Brain microvascular endothelial cell (primary cell): ENCODE data around the gene FAM25G.
A peak's percentile ranks its signal among the peaks of the same experiment; 100 is the strongest.

Experiments used
- DNase-seq: peaks from one replicate; pipeline ENCODE4 v3.0.0-alpha.2; 2020
- H3K27ac ChIP-seq: fragments of 250-450 bp; sonication (Bioruptor Pico); 2 replicates; pipeline ENCODE4 v1.5.1; 2020; ENCODE audit warnings: mild to moderate bottlenecking, moderate library complexity
- H3K27me3 ChIP-seq: fragments of 250-450 bp; sonication (Bioruptor Pico); replicated peaks from 2 replicates; pipeline ENCODE4 v1.5.1; 2020; ENCODE audit warnings: mild to moderate bottlenecking
- H3K36me3 ChIP-seq: fragments of 250-450 bp; sonication (Bioruptor Pico); replicated peaks from 2 replicates; pipeline ENCODE4 v1.5.1; 2020; ENCODE audit warnings: mild to moderate bottlenecking
- H3K4me3 ChIP-seq: 2 replicates; pipeline ENCODE4 v1.5.1; 2011; ENCODE audit warnings: low read depth, mild to moderate bottlenecking, control low read depth, low read length, moderate library complexity
- in situ Hi-C: cut with HindIII; loops from 2 replicates; pipeline ENCODE4 v1.10.0; 2017; ENCODE audit warnings: low sequenced_read_pairs, low pct_ligation_motif_present
- TF ChIP-seq, protein P1 (sequence below): IDR thresholded peaks from 2 replicates; pipeline ENCODE4 v1.5.1; 2011; ENCODE audit warnings: low read depth, mild to moderate bottlenecking, moderate library complexity, low read length, control low read depth, inconsistent platforms; ENCODE audit errors: missing control alignments

FAM25G gene

DNA sequence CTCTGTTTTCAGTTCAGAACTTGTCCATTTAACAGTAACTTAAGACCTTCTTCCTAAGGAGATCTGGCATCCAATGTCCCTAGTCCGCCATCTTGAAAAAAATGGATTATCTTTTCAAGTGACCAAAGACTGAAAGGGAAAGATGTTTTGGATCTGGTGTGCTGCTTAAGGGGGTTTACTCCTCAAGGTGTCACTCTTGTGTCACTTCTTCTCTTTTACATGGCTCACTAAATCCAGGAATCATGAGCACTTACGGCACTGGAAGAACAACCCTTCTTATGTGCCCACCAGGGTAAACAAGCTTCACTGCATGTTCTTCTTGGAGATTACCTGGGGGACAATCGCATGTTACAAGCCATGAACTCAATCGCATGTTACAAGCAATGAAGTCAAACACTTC is 51.3 kb downstream of the FAM25G start:
- H3K27me3 ChIP-seq, result no peaks in the 10 kb centered on the region
- H3K27ac ChIP-seq, result no peak overlapping the region
- no peak overlapping the region for H3K4me3 ChIP-seq
- TF ChIP-seq, protein P1, sequence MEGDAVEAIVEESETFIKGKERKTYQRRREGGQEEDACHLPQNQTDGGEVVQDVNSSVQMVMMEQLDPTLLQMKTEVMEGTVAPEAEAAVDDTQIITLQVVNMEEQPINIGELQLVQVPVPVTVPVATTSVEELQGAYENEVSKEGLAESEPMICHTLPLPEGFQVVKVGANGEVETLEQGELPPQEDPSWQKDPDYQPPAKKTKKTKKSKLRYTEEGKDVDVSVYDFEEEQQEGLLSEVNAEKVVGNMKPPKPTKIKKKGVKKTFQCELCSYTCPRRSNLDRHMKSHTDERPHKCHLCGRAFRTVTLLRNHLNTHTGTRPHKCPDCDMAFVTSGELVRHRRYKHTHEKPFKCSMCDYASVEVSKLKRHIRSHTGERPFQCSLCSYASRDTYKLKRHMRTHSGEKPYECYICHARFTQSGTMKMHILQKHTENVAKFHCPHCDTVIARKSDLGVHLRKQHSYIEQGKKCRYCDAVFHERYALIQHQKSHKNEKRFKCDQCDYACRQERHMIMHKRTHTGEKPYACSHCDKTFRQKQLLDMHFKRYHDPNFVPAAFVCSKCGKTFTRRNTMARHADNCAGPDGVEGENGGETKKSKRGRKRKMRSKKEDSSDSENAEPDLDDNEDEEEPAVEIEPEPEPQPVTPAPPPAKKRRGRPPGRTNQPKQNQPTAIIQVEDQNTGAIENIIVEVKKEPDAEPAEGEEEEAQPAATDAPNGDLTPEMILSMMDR, result no peak
- in situ Hi-C loops, result no loop called here
- no peaks in the 10 kb centered on the region for H3K36me3 ChIP-seq
- DNase-seq, result no peak

DNA sequence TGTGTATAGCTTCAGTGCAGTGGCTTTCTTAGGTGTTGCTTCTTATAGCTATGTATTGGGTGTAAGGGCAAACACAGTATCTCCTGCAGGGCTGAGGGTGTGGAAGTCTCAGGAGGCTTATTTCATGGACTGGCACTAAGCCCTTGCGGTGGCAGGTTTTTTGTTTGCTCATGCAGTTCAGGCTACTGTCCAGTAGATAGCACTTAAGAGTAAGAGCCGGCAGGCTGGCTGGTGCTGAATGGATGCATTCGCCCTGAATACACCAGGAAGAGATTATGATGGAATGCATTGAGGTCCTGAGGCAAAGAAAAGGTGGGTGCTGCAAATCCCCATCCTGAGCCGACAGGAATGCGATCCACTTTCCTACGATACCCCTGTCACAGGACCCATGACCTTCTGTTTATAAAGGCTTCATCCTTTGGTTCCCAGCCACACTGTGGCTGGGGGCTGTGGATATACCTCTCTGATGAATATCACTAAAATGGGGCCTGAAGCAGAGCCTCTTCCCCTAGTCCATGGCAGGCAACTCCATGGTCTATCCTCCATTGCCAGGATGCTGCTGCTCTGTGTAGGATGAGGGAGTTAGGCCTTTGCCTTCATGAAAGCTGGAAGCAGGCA is 52.5 kb downstream of the FAM25G start:
- H3K4me3 ChIP-seq, result no peak overlapping the region
- H3K36me3 ChIP-seq, result no peaks in the 10 kb centered on the region
- TF ChIP-seq, protein P1, result peak; percentile 88
- in situ Hi-C loops, result no loop called here
- H3K27me3 ChIP-seq, result no peaks in the 10 kb centered on the region
- no peak overlapping the region for H3K27ac ChIP-seq
- peak; percentile 83 for DNase-seq
